Loucy (cell line): Measurements from ENCODE around the gene PPP2R5B.

ENCODE experiments used
- CTCF ChIP-seq: fragments of 200-600 bp; sonication (generic); conservative IDR thresholded peaks from 2 replicates; pipeline ENCODE4 v1.5.1; 2014; ENCODE audit warnings: mild to moderate bottlenecking, antibody characterized with exemption, low read length
- EZH2phosphoT487 ChIP-seq: fragments of 200-600 bp; IDR thresholded peaks from 2 replicates; pipeline ENCODE4 v1.6.1; 2018; ENCODE audit warnings: antibody characterized with exemption, mild to moderate bottlenecking, moderate library complexity, borderline replicate concordance

GRCh38 chr11:64890522-64890939 is 34.0 kb upstream of the PPP2R5B start:
- TF ChIP-seq EZH2phosphoT487 (no peak), CTCF (no peak)
